ENCODE data around the gene TMEM150B. TPM values are rescaled to one million over a fixed set of nuclear protein-coding genes. Genes with fewer than 3 reads are reported as not detected.

TMEM150B gene
- total RNA-seq, 3 donors from 2014 or later = 31.6 to 62.1 (median 36.4) TPM

GRCh38 chr19:55352549-55353145, 27.5 kb upstream of the TMEM150B start:
- DNase-seq (no peak), ATAC-seq (no peak)
- Histone ChIP-seq H3K4me1 (ENCODE audit: low read depth) (peaks cover 17% of the 10 kb centered on the region), H3K4me3 (no peak overlapping the region), H3K36me3 (ENCODE audit: low read depth) (no peaks in the 10 kb centered on the region), H3K9me3 (no peaks in the 10 kb centered on the region)
- intact Hi-C loops (cut with DNase I, micrococcal nuclease) = no loop called here
- TF ChIP-seq CTCF (IDR thresholded peaks at IDR 0.05) = no peak

GRCh38 chr19:55352040-55352439, 26.9 kb upstream of the TMEM150B start:
- Histone ChIP-seq H3K4me1 (ENCODE audit: low read depth) (peaks cover 17% of the 10 kb centered on the region), H3K4me3 (no peak overlapping the region), H3K9me3 (no peaks in the 10 kb centered on the region), H3K36me3 (ENCODE audit: low read depth) (no peaks in the 10 kb centered on the region)
- DNase-seq (no peak), ATAC-seq (no peak)
- TF ChIP-seq CTCF (IDR thresholded peaks at IDR 0.05) = no peak
- intact Hi-C loops (cut with DNase I, micrococcal nuclease) = no loop called here

- DNase-seq (peak in 1 of 3 donors; percentile 55), ATAC-seq (peak; percentile 29)
- peaks cover 21% of the 10 kb centered on the region for H3K4me1 ChIP-seq (ENCODE audit: low read depth)
- no peaks in the 10 kb centered on the region for H3K36me3 ChIP-seq (ENCODE audit: low read depth)
- H3K9me3 ChIP-seq = no peaks in the 10 kb centered on the region
- TF ChIP-seq CTCF (IDR thresholded peaks at IDR 0.05) = no peak
- intact Hi-C loops (cut with DNase I, micrococcal nuclease) = no loop called here
- no peak overlapping the region for H3K4me3 ChIP-seq
These were observed 25.6 kb upstream of the TMEM150B start for GRCh38 chr19:55350620-55351315.

GRCh38 chr19:55348317-55349034, 23.3 kb upstream of the TMEM150B start:
- ATAC-seq (no peak), DNase-seq (no peak)
- no peak for TF ChIP-seq CTCF (IDR thresholded peaks at IDR 0.05)

GRCh38 chr19:55347442-55348009, 22.4 kb upstream of the TMEM150B start:
- Histone ChIP-seq H3K9me3 (no peaks in the 10 kb centered on the region), H3K36me3 (ENCODE audit: low read depth) (no peaks in the 10 kb centered on the region), H3K4me3 (no peak overlapping the region), H3K4me1 (ENCODE audit: low read depth) (peaks cover 8% of the 10 kb centered on the region)
- DNase-seq (peak in 1 of 3 donors; percentile 42), ATAC-seq (no peak)
- TF ChIP-seq CTCF (IDR thresholded peaks at IDR 0.05) = no peak
- intact Hi-C loops (cut with DNase I, micrococcal nuclease) = no loop called here

More at GRCh38 chr19:55348317-55349034, 23.3 kb upstream of the TMEM150B start:
- intact Hi-C loops (cut with DNase I, micrococcal nuclease) = no loop called here
- H3K36me3 ChIP-seq (ENCODE audit: low read depth) = no peaks in the 10 kb centered on the region
- H3K4me1 ChIP-seq (ENCODE audit: low read depth) = peaks cover 13% of the 10 kb centered on the region
- no peak overlapping the region for H3K4me3 ChIP-seq
- no peaks in the 10 kb centered on the region for H3K9me3 ChIP-seq
